NCI-H510A (cell line): ENCODE data around the gene EEFSEC.

ENCODE experiments used
- DNase-seq: peaks from one replicate; lab custom pipeline; 2025; lab: John Stamatoyannopoulos, UW

Gene EEFSEC

GRCh38 chr3:128218548-128219257, 65.4 kb downstream of the EEFSEC start:
- DNase-seq = no peak

GRCh38 chr3:128221328-128221727, 68.0 kb downstream of the EEFSEC start:
- DNase-seq = no peak

- DNase-seq = no peak
Observed at GRCh38 chr3:128222796-128223385, 69.6 kb downstream of the EEFSEC start.

GRCh38 chr3:128226186-128226725, 73.0 kb downstream of the EEFSEC start:
- DNase-seq = no peak

GRCh38 chr3:128226795-128227395, 73.6 kb downstream of the EEFSEC start:
- DNase-seq = no peak

- no peak for DNase-seq
Observed at GRCh38 chr3:128227507-128227906, 74.2 kb downstream of the EEFSEC start.

- no peak for DNase-seq
Observed at GRCh38 chr3:128228366-128228910, 75.2 kb downstream of the EEFSEC start.

GRCh38 chr3:128229106-128229857, 76.0 kb downstream of the EEFSEC start:
- DNase-seq = no peak

GRCh38 chr3:128231606-128232005, 78.3 kb downstream of the EEFSEC start:
- DNase-seq = no peak

- no peak for DNase-seq
Observed at GRCh38 chr3:128232376-128233178, 79.3 kb downstream of the EEFSEC start.

GRCh38 chr3:128235207-128235926, 82.1 kb downstream of the EEFSEC start:
- DNase-seq = no peak

- no peak for DNase-seq
Observed at GRCh38 chr3:128236657-128237056, 83.4 kb downstream of the EEFSEC start.

GRCh38 chr3:128237348-128238183, 84.3 kb downstream of the EEFSEC start:
- DNase-seq = no peak

- DNase-seq = no peak
Observed at GRCh38 chr3:128238184-128238489, 84.9 kb downstream of the EEFSEC start.

- DNase-seq = no peak
Observed at GRCh38 chr3:128239304-128239703, 86.0 kb downstream of the EEFSEC start.

GRCh38 chr3:128240232-128240631, 87.0 kb downstream of the EEFSEC start:
- DNase-seq = no peak

GRCh38 chr3:128241741-128242140, 88.5 kb downstream of the EEFSEC start:
- no peak for DNase-seq

- no peak for DNase-seq
Observed at GRCh38 chr3:128242818-128243601, 89.7 kb downstream of the EEFSEC start.
